AG09309 (cell line): ENCODE data around the gene PADI3.

Source experiments
- DNase-seq: peaks from one replicate; pipeline ENCODE4 v3.0.0-alpha.2; 2010; ENCODE audit warnings: low read depth
- H3K4me3 ChIP-seq: 2 replicates; pipeline ENCODE4 v1.5.1; 2011; ENCODE audit warnings: mild to moderate bottlenecking, low read depth, low read length, moderate library complexity; ENCODE audit not compliant: control insufficient read depth
- CTCF ChIP-seq: IDR thresholded peaks from 2 replicates; pipeline ENCODE4 v1.5.1; 2011; ENCODE audit warnings: mild to moderate bottlenecking, low read depth, low read length, inconsistent platforms; ENCODE audit not compliant: insufficient read depth, control insufficient read depth; ENCODE audit errors: missing control alignments

The PADI3 gene

DNA sequence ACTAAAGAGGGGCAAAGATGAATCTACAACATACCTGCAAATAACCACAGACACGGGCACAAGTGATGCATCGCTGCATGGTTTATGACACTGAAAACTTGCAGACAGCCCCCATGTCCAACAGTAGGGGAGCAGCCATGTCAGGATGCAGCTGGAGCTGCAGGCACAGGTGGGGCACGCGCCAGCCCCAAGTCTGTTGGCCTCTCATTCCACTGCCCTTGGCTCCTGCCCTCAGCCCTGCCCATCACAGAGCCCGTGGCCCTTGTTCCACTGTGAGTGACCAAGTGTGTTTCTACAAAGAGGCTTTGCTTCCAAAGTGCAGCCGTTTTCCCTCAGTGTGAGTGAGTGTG is 55.9 kb downstream of the PADI3 start:
- no peak overlapping the region for H3K4me3 ChIP-seq
- no peak for TF ChIP-seq CTCF
- no peak for DNase-seq

- no peak for DNase-seq
- H3K4me3 ChIP-seq: no peak overlapping the region
- TF ChIP-seq CTCF: no peak
Observed at GRCh38 chr1:17305576-17306095, 56.7 kb downstream of the PADI3 start.

DNA sequence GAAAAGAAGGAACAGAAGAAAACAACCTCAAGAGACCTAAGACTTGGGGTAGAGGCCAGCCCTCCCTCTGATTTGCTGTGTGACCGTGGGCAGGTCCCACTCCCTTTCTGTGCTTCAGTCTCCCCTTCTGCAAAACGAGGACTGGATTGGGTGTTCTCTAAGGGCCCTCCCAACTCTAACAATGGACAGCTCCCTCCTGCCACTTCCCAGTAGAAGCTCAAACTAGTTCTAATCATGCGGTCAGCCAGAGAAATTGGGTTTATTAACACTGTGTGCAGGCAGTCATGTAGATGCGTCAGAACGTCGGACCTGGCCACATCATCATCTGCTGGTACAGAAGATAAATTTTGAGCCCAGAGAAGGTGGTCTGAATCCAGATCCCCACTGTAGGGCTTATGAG is 57.5 kb downstream of the PADI3 start:
- no peak overlapping the region for H3K4me3 ChIP-seq
- TF ChIP-seq CTCF: no peak
- no peak for DNase-seq

- H3K4me3 ChIP-seq: no peak overlapping the region
- no peak for TF ChIP-seq CTCF
- no peak for DNase-seq
Observed at GRCh38 chr1:17306921-17307320, 58.0 kb downstream of the PADI3 start.

GRCh38 chr1:17307329-17307728 is 58.4 kb downstream of the PADI3 start:
- no peak for TF ChIP-seq CTCF
- DNase-seq: no peak
- H3K4me3 ChIP-seq: no peak overlapping the region

GRCh38 chr1:17307946-17308345 is 59.0 kb downstream of the PADI3 start, which contains the start of gene PADI4:
Gene PADI4, plus strand, starts transcription at chr1:17308197. Its CDS starts 26 bp downstream, at chr1:17308223.
- TF ChIP-seq CTCF: no peak
- DNase-seq: no peak
- no peak within 1 kb of the TSS for H3K4me3 ChIP-seq

DNA sequence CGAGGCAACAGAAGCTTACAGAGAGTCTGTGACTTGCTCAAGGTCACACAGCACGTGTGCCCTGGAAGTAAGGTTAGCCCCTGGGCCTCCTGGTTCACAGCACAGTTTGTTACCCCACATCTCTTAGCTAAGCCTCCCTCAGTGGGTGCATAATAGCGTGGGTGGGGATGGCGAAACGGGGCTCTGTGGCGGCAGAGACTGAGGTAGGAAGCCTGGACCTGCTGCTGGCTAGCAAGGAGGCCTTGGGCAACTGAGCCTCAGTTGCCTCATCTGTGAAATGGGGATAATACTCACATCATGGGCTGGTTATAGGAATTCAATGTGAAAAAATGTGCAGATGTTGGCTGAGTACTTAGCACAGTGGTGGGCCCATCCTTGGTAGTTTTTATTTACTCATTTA is 59.7 kb downstream of the PADI3 start:
- no peak for TF ChIP-seq CTCF
- DNase-seq: no peak
- no peak overlapping the region for H3K4me3 ChIP-seq
